HEK293 (cell line): ENCODE measurements around the gene TOR1AIP2.

ENCODE experiments used
- KLF1 ChIP-seq: fragments of 450-650 bp; formaldehyde crosslinking; IDR thresholded peaks from 2 replicates; pipeline ENCODE4 v1.5.1; 2016; ENCODE audit warnings: missing biosample characterization, missing genetic modification characterization
- ZBTB17 ChIP-seq: fragments of 450-650 bp; formaldehyde crosslinking; IDR thresholded peaks from 2 replicates; pipeline ENCODE4 v1.5.1; 2016; ENCODE audit warnings: missing biosample characterization, missing genetic modification characterization
- ZFP41 ChIP-seq: fragments of 450-650 bp; formaldehyde crosslinking; IDR thresholded peaks from 2 replicates; pipeline ENCODE4 v1.5.1; 2016; ENCODE audit warnings: missing biosample characterization, missing genetic modification characterization, borderline replicate concordance
- ZNF133 ChIP-seq: fragments of 450-650 bp; formaldehyde crosslinking; IDR thresholded peaks from 2 replicates; pipeline ENCODE4 v1.5.1; 2016; ENCODE audit warnings: missing biosample characterization, missing genetic modification characterization
- ZNF324 ChIP-seq: fragments of 450-650 bp; formaldehyde crosslinking; IDR thresholded peaks from 2 replicates; pipeline ENCODE4 v1.5.1; 2016; ENCODE audit warnings: missing biosample characterization, missing genetic modification characterization
- ZNF561 ChIP-seq: fragments of 450-650 bp; IDR thresholded peaks from 2 replicates; pipeline ENCODE4 v1.5.1; 2018; ENCODE audit warnings: missing biosample characterization, missing genetic modification characterization, borderline replicate concordance
- ZNF768 ChIP-seq: fragments of 450-650 bp; formaldehyde crosslinking; IDR thresholded peaks from 2 replicates; pipeline ENCODE4 v1.5.1; 2018; ENCODE audit warnings: missing biosample characterization, mild to moderate bottlenecking, missing genetic modification characterization
- TF ChIP-seq, protein P1 (sequence below): fragments of 450-650 bp; formaldehyde crosslinking; IDR thresholded peaks from 2 replicates; pipeline ENCODE4 v1.5.1; 2017; ENCODE audit warnings: missing biosample characterization, missing genetic modification characterization
- TF ChIP-seq, protein P2 (sequence below): fragments of 450-650 bp; formaldehyde crosslinking; IDR thresholded peaks from 2 replicates; pipeline ENCODE4 v1.5.1; 2016; ENCODE audit warnings: missing biosample characterization, missing genetic modification characterization, low read depth
- TF ChIP-seq, protein P3 (sequence below): fragments of 450-650 bp; formaldehyde crosslinking; IDR thresholded peaks from 2 replicates; pipeline ENCODE4 v1.5.1; 2016; ENCODE audit warnings: missing biosample characterization, missing genetic modification characterization
- TF ChIP-seq, protein P4 (sequence below): fragments of 450-650 bp; formaldehyde crosslinking; IDR thresholded peaks from 2 replicates; pipeline ENCODE4 v1.5.1; 2017; ENCODE audit warnings: missing biosample characterization, missing genetic modification characterization

DNA sequence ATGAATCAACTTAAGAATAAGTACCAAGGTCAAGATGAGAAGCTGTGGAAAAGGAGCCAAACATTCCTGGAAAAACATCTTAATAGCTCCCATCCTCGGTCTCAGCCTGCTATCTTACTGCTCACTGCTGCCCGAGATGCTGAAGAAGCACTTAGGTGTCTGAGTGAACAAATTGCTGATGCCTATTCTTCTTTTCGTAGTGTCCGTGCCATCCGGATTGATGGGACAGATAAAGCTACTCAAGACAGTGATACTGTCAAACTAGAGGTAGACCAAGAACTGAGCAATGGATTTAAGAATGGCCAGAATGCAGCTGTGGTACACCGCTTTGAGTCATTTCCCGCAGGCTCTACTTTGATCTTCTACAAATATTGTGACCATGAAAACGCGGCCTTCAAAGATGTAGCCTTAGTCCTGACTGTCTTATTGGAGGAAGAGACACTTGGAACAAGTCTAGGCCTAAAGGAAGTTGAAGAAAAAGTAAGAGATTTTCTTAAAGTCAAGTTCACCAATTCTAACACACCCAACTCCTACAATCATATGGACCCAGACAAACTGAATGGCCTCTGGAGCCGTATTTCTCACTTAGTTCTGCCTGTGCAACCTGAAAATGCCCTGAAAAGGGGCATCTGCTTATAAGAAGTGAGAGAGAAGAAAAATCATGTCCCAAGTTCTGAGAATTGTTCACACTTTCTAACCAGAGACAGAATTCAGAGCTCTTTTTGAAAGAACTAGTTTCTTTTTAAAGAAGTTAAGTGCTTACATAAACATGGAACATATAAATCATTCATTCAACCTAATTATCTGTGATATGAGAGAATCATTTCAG, 40.2 kb upstream of the TOR1AIP2 start:
- TF ChIP-seq, protein P1, sequence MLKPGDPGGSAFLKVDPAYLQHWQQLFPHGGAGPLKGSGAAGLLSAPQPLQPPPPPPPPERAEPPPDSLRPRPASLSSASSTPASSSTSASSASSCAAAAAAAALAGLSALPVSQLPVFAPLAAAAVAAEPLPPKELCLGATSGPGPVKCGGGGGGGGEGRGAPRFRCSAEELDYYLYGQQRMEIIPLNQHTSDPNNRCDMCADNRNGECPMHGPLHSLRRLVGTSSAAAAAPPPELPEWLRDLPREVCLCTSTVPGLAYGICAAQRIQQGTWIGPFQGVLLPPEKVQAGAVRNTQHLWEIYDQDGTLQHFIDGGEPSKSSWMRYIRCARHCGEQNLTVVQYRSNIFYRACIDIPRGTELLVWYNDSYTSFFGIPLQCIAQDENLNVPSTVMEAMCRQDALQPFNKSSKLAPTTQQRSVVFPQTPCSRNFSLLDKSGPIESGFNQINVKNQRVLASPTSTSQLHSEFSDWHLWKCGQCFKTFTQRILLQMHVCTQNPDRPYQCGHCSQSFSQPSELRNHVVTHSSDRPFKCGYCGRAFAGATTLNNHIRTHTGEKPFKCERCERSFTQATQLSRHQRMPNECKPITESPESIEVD (tag by site-specific recombination), result no peak
- TF ChIP-seq, protein P2, sequence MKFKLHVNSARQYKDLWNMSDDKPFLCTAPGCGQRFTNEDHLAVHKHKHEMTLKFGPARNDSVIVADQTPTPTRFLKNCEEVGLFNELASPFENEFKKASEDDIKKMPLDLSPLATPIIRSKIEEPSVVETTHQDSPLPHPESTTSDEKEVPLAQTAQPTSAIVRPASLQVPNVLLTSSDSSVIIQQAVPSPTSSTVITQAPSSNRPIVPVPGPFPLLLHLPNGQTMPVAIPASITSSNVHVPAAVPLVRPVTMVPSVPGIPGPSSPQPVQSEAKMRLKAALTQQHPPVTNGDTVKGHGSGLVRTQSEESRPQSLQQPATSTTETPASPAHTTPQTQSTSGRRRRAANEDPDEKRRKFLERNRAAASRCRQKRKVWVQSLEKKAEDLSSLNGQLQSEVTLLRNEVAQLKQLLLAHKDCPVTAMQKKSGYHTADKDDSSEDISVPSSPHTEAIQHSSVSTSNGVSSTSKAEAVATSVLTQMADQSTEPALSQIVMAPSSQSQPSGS (tag by site-specific recombination), result no peak
- TF ChIP-seq, protein P3, sequence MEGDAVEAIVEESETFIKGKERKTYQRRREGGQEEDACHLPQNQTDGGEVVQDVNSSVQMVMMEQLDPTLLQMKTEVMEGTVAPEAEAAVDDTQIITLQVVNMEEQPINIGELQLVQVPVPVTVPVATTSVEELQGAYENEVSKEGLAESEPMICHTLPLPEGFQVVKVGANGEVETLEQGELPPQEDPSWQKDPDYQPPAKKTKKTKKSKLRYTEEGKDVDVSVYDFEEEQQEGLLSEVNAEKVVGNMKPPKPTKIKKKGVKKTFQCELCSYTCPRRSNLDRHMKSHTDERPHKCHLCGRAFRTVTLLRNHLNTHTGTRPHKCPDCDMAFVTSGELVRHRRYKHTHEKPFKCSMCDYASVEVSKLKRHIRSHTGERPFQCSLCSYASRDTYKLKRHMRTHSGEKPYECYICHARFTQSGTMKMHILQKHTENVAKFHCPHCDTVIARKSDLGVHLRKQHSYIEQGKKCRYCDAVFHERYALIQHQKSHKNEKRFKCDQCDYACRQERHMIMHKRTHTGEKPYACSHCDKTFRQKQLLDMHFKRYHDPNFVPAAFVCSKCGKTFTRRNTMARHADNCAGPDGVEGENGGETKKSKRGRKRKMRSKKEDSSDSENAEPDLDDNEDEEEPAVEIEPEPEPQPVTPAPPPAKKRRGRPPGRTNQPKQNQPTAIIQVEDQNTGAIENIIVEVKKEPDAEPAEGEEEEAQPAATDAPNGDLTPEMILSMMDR (tag by site-specific recombination), result no peak
- TF ChIP-seq ZNF561 (no peak), ZNF324 (no peak), ZNF768 (tag by site-specific recombination) (no peak), ZFP41 (no peak), ZBTB17 (tag by site-specific recombination) (no peak), KLF1 (no peak), ZNF133 (tag by site-specific recombination) (no peak)
- TF ChIP-seq, protein P4, sequence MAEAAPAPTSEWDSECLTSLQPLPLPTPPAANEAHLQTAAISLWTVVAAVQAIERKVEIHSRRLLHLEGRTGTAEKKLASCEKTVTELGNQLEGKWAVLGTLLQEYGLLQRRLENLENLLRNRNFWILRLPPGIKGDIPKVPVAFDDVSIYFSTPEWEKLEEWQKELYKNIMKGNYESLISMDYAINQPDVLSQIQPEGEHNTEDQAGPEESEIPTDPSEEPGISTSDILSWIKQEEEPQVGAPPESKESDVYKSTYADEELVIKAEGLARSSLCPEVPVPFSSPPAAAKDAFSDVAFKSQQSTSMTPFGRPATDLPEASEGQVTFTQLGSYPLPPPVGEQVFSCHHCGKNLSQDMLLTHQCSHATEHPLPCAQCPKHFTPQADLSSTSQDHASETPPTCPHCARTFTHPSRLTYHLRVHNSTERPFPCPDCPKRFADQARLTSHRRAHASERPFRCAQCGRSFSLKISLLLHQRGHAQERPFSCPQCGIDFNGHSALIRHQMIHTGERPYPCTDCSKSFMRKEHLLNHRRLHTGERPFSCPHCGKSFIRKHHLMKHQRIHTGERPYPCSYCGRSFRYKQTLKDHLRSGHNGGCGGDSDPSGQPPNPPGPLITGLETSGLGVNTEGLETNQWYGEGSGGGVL (tag by site-specific recombination), result no peak
